NCI-H1105 treated with DMSO at 0.1 percent for 48 hours (cell line): ENCODE results near the gene BRD3OS.

ENCODE experiments used
- DNase-seq: peaks from one replicate; lab custom pipeline; 2025; lab: John Stamatoyannopoulos, UW

Gene BRD3OS

DNA sequence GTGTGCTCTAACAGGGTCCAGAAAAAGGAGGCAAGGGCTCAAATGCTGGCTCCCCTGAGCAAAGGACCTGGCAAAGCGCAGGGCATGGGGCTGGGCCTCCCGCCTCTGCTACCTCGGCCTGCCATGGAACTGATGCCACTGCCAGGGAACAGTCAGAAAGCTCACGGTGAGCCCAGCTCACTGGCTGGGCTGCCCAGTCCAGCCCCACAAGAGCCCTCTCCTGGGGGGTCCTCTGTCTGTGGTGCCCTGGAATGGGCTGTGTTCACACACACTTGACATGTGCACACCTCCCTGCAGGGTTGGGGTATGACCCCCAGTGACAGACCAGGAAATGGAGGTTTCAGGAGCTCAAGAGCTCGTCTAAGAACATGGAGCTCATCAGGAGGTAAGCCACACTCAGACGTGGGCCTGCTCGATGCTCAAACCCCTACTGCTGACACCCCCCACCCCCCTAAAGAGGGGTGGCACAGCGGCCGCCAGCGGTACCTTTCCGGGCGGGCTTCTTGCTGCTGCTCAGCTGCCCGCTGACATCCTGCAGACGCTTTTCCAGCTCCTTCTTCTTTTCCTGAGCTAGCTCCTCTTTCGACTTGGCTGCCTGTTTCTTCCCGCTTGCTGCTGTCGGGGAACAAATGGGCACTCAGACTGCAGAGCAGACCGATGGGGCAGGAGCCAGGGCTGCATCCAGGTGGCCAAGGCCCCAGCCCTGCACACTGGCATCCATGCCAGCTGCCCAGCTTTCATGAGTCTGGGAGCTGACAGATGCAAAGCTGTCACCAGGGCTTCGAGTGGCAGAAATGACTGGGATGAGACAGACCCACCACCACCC lies 9.1 kb downstream of the BRD3OS start:
- no peak for DNase-seq

DNA sequence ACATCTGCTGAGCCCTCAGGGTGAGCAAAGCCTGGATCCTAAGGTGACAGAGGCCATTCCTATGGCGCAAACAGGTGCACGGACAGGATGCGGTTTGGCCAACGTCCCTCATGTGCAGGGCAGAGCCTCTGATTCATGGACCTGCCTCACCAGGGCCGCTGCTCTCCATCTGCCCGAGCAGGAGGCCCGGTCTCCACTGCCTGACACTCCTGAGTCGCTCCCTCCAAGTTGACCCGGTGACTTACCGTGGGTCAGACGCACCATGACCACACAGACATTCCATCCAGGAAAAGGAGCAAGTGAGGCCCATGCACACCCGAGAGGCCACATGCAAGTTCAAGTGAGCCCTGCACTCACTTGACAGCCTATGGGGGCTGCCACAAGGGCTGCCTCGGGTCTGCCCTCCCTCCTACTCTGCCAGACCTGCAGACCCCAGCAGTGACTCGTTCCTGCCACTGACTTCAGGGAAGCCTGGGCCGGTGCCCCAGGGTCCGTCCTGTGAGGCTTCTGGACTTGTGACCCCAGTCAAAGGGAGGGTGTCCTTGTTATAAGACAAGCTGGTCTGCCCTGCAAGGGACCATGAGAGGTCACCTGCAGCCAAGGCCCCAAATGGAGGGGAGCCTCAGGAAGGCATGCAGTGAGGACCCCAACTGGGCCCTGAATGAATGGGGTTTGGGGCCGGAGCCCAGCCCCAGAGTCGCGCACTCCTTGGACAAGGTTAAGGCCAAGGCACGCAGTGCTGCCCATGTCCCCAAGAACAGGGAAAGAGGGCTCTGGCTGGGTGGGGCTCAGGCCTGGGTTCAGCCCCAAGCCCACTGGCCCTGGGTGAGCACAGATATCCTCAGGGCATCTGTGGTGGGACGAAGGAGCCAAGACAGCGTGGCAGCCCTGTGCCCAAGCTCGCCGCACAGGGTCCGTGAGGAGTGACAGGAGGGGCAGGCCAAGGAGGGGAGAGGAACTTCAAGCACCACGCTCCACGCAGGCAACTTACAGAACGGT lies 10.1 kb downstream of the BRD3OS start:
- DNase-seq: no peak

DNA sequence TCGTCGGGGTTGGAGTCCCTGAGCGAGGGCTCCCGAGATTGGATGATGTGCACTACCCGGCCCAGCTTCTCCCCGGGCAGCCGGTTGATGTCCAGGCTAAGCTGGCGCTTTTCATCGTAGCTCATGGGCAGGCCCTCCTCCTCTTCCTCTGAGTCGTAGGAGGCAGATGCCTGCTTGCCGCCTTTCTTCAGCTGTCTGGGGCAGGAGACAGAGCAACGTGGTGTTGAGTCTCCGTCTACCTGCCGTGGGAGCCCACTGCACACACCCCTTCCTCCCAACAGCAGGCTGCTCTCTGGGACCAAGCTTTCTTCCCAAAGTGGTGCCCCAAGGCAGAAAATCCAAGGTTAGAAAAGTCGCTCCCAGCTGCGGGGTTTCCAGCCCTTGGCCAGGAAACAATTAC lies 10.8 kb downstream of the BRD3OS start:
- no peak for DNase-seq

DNA sequence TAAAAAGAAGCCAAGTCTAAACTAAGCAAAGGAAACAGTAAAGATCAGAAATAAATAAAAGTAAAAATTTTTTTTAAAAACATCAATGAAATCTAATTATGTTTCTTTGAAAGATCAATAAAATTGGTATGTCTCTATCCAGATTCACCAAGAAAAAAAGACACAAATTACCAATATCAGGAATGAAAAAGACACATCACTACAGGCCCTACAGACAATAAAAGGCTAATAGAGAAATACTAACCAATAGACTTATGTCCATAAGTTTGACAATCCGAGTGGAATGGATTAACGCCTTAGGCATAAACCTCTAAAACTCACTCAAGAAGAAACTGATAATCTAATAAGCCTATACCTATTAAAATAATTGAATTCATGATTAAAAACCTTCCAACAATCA lies 12.4 kb downstream of the BRD3OS start:
- DNase-seq: no peak

DNA sequence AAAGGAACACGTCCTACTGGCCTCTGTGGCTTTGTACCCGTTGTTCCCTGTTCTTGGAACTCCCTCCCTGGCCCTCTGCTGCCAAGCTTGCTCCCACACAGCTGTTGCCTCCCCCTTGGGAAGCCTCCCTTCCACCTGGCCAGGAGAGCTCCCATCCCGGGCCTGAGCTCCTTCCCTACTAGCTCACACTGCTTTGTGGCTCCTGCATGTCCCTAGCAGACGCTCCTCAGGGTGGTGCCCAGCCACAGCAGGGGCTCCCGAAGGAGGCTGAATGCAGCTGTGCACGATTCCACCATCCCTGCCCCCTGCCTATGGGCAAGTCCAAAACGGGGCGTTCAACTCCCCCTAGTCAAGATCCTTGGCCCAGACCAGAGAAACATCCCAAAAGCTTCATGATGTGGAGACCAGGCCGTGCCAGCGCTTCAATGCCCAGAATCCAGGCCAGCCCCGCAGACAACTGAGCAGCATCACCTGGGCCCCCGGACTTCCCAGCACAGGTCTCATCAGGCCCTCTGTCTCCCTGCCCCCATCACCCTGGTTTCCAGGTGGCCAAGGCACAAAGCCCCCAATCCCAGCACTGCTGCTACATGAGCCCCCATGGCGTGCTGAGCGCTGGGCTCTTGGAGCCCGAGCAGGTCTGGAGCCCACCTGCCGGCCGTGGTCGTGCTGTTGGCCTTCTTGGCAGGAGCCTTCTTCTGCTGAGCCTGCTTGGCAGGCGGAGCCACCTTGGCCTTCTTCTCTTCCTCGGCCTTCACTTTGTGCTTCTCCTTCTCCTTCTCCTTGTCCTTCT lies 14.3 kb downstream of the BRD3OS start:
- no peak for DNase-seq

DNA sequence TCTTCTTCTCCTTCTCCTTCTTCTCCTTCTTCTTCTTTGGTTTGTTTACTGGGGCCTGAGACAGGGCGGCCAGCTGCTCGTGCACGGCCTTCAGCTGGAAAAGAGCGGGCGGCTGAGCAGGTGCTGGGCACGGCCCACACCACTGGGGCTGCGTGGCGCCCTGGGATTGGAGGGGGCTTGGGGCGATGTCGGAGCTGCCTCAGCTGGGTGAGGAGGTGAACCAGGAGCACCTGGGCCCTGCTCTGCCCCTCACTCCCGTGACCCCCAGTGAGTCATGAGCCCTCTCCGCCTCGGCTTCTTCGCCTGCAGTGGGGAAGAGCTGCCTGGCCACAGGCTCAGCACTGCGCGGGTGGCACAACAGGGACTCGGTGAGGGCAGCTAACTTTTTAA lies 14.9 kb downstream of the BRD3OS start:
- DNase-seq: no peak

DNA sequence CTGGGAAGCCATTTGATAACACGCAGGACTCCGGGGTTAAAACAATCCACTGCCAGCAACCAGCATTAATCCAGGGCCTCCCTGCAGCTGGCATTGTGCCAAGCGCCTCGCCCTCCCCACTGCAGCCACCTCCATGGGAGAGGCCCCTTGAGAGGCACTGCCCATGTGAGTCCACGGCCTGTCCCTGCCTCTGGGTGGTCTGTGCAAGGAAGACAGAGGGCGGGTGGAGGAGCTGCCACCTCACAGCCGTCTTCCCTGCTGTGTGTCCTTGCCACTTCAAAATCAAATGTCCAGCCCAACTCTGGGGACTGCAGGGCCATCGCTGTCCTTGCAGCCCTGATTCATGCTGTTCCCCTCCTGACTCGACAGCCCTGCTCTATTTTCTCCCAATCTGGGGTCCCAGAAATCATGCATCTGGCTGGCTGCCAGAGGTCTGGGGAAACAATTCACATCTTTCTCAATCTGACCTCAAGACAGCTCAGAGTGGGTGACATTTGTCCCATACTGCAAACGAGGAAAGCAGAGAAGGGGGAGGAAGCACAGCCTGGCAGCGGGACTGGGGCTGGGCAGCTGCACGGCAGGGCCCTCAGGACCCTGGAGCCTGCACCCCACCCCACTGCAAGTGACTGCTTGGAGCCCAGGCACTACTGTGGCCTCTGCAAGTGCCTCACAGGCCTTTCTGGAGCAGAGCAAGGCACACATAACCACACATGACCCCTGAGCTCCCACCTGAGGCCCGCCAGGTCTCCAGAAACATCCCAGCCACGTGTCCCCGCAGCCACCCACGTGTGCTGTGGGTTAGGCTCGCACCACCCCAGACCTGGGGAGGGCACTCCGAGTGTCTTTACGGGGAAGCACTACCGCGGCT lies 15.7 kb downstream of the BRD3OS start:
- no peak for DNase-seq

DNA sequence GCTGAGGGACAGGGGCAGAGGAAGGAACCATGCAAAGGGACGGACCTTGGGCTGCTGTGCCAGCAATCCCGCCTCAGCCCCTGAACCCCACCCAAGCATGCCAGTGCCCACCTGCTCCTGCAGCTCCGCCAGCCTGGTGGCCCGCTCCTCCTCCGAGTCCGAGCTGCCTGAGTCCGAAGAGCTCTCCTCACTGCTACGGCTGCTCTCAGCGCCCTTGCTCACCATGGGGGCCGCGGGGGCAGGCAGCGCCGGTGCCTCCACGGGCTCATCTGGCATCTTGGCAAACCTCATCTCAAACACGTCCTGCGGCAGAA lies 16.3 kb downstream of the BRD3OS start:
- DNase-seq: no peak

DNA sequence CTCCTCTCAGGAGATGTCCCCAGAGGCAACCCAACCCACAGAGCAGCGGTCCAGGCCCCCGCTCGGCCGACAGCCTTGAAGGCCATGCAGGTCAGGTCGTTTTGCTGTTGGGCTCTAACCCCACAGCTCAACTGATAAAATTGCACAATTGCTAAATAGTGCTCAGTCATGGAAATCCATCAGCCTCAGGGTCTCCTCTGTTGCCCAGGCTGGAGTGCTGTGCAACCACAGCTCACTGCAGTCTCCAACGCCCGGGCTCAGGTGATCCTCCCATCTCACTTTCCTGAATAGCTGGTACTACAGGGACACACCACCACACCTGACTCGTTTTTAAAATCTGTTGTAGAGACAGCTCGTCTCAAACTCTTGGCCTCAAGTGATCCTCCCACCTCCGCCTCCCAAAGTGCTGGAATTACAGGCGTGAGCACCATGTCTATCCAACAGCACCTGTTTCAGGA lies 18.3 kb downstream of the BRD3OS start:
- DNase-seq: no peak

DNA sequence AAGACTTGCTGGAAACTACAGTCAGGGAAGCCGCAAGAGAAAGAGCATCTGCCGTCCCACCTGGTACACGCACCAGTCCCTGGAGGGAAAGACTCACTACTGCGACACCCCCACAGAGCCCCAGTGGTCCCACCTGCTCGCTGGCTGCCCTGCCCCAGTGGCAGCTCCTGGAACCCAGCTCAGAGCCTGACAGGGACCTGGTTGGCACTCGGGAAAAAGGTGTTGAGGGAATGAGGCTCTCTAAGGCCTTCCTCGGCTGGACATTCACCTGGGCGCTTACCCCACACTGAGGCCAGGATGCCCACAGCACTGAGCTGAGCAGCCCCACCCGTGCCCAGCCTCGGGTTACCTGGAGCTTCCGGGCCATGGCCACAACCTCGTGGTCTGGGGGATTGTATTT lies 19.7 kb downstream of the BRD3OS start:
- DNase-seq: no peak

DNA sequence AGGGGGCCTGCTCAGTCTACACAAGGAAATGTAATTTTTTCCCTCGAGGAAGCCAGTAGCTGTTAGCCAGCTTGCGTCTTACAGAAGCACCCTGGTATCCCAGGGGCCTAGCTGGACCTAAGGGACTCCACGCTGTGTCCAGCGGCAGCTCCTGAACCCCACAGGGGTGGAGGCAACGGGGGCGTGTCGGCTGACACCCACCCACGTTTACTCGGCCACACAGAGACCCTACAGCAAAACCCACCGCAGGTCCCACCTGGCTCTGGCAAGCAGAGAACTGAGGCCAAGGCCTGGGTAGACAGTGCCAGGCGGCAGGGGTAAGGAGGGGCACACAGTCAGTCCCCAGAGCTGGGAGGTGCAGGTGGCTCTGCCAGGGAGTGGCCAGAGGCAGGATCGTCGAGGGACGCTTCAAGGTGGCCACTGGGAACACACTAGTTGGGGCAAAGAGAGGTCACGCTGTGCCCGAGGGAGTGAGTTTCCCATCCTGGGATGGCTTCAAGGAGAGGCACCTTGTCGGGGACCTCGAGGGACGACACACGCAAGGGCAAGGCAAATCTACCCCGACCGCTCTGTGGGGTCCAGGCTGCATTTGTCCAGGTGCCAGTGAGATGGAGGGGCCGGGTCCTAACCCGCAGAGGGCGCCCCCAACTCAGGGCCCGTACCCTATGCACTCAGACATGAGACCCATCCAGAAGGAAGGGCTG lies 20.7 kb downstream of the BRD3OS start:
- no peak for DNase-seq

DNA sequence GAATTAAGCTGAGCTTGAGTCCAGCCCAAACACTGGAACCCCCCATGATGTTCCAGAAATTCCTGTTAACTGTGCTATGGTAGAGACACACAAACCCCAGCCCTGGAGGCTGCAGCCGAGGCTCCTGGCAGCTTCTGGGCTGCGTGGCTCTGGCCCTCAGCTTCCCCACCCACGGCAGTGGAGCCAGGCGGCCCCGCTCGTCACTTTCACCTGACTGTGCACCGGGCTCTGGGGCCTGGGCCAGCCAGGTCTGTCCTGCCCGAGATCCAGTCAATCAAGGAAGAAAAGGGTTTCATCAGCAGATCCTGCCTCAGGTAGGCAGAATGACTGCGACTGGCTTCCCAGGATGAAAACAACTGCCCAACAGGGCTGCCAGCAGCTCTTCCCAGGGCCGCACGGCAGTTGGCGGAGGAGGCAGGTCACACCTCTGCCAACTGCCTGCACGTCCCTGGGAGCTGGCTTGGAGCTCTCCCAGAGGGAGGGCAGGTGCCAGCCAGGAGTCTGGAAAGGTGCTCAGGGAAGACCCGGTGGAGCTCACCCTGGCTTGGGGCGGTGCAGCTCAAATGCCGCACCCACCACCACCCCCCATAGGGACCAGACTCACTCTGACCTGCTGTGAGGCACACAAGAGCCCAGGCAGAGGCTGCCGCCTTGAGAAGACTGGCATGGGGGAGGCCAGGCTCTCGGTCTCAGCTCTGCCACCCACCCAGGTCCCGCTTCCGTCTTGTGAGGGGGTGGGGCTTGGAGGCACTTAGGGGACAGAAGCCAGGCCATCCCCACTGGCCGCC lies 21.8 kb downstream of the BRD3OS start:
- DNase-seq: no peak

DNA sequence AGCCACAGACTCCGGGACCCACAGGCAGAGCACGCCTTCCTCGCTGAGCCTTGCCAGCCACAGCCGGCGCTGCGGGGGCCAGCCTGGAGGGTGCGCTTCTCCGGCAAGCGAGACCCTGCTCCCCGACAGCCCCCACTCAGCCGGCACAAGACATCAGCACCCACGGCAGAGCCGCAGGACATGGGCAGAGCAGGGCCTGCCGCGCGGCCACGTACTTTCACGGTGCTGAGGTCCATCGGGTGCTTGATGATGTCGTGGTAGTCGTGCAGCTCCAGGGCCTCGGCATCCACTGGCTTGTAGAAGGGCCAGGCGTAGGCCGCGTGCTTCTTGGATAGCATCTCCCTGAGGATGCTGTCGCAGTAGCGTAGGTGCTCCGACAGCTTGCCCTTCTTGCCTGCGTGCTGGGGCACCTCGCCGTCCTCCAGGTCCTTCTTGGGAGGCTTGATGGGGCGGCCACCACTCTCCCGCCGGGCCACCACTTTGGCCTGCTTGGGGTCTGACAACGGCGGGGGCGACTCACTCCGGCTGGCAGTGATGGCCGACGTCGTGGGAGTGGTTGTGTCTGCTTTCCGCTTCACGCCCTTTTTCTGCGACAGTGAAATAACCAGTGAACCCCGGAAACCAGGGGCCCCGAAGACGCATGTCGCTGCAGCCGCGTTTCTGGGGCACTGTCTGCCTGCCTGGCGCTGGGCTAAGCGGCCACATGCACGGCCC lies 22.7 kb downstream of the BRD3OS start:
- DNase-seq: no peak

DNA sequence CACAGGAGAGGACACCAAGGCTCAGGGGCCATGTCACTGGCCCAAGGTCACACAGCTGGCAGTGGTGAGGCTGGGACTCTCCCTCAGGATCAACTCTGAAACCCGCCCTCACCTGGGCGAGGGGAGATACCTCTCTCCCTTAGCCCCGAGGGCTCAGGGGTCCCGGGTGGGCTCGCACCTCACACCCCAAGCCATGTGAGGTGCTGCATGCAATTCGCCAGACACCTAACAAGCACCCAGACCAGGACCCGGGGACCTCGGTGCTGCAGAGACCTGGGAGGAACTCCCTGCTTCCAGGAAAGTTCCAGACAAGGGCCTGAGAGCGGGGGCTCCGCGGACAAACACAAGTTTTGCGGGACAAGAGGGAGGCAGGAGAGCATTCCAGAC lies 23.3 kb downstream of the BRD3OS start:
- no peak for DNase-seq

DNA sequence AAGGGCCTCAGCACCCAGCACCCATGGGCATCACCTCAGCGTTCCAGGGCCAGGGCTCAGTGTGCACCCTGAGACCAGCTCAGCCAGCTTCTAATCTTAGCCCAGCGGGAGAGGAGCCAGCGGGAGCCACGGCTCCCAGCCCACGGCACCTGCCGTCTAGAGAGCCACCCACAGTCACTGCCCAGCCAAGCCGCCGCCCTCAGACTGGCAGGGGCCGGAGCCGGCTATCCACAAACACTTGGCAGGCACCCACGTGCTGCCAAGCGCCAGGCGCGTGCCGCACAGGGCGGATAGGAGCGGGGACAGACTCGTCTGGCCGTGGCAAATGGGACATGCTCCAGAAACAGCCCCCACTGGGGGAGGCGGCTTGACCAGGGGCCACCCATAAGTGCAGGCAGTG lies 24.0 kb downstream of the BRD3OS start:
- DNase-seq: no peak

DNA sequence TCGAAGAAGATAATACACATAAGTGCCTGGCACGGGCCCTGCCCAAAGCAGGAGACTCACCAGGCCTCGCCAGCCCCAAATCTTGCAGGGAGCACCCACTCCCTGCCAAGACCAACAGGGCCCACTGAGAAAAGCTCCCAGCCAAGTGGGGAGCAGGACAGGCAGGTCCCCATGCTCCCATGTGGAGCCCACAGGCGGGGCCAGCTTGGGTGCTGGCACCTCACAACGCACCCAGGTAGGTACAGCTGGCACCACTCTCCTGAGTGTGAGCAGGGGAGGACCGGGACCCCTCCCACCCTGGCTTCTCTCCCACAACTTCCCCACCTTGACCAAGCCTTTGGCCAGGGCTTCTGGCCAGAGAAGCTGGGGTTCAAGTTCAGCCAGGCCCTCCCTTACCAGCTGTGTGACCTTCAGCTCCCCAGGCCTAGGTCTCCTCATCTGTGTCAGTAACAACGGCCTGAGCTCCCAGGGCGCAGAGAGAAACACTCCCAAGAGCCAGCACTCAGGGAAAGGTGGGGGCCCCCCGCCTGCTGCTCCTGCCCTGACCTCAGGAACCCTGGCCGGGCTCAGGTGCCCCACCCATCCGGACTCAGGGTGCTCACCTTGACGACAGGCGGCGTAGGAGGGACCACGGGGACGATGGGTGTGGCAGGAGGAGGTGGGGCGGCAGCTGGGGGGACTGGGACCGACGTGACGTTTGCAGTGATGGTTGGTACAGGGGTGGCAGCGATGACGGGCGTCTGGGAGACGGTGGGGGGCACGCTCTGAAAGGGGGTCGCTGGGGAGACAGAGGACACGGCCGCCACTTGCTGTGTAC lies 24.7 kb downstream of the BRD3OS start:
- DNase-seq: no peak

DNA sequence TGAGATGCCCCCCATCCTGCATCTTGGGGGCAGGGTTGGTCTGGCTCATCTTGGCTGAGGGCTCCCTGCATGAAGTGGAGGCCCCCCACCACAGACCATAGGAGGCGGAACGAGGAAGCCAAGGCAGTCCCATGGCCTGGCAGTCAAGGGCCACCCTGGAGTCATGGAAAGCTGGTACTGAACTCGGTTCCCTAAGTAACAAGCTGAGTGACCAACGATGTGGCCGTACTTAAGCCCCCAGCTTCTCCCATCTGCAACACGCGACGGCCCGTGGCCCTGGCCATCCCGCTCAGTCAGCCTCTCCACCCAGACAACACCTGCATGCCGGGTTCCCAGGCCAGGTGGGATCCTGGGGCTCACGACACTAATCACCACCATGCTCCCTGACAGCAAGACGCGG lies 25.4 kb downstream of the BRD3OS start:
- DNase-seq: no peak

DNA sequence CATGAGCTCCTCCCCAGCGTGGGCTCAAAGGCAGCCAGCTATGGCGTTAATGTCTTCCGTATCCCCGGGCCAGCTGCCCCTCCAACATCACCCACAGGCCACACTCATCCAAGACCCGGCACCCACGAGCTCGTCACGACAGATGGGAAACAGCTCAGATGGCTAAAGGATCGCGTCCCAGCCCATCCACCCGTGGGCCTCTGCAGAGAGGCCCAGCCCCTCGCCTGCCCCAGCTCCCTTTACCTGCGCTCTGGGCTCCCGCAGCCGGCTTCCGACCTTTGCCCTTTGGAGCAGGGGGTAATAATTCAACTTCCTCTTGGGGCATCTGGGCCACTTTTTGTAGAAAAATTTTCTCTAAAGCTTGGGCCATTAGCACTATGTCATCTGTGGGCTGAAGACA lies 26.0 kb downstream of the BRD3OS start:
- DNase-seq: no peak
